ENCODE data around the gene DUSP7. TPM values are rescaled to one million over a fixed set of nuclear protein-coding genes. Genes with fewer than 3 reads are reported as not detected.

Gene DUSP7
- total RNA-seq, 2 donors from 2014 or later, result 9.1 to 34.0 TPM

DNA sequence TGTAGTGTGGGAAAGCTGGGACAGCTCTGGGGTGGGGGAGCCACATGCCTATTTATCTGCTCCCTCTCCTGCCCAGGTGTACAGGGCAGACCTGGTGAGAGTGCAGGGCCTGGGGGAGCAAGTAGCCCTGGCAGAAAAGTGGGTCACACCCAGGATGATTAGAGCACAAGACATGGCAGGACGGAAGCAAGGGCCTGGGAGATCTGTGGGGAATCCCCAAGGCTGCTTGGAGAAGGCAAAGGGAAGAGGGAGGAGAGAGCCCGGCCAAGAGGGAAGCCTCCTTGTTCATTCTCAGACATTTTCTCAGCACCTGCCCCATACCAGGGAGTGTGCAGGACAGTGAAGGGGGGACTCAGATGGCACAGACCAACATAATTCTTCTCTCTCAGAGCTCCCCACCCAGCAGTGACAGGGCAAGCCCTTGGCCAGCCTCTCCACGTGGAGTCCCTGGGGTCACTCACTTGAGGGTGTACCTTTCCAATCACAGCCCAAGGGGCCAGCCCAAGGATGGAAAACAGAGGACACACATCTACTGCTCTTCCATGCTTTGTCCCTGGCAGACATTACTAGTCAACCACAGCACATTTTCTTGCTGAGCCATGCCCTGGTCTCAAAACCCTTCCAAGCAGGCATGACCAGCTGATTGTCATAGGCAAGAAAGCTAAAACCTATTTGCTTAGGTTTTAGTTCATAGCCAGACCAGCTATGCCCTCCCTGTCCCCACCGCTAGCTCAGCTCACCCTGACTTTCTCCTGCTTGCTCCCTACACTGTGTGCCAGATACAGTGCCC is 4.9 kb upstream of the DUSP7 start:
- no peak for DNase-seq (ENCODE audit: low spot score)
- no peak overlapping the region for H3K4me3 ChIP-seq
- H3K4me1 ChIP-seq (replicated peaks), result peaks cover 3% of the 10 kb centered on the region
- H3K27me3 ChIP-seq (replicated peaks; ENCODE audit: insufficient read depth), result no peaks in the 10 kb centered on the region
- WGBS, result 80% methylated on average over 4 of the region's 4 CpGs
- no peak for TF ChIP-seq POLR2AphosphoS5 (IDR thresholded peaks at IDR 0.05)
- TF ChIP-seq, protein P1, sequence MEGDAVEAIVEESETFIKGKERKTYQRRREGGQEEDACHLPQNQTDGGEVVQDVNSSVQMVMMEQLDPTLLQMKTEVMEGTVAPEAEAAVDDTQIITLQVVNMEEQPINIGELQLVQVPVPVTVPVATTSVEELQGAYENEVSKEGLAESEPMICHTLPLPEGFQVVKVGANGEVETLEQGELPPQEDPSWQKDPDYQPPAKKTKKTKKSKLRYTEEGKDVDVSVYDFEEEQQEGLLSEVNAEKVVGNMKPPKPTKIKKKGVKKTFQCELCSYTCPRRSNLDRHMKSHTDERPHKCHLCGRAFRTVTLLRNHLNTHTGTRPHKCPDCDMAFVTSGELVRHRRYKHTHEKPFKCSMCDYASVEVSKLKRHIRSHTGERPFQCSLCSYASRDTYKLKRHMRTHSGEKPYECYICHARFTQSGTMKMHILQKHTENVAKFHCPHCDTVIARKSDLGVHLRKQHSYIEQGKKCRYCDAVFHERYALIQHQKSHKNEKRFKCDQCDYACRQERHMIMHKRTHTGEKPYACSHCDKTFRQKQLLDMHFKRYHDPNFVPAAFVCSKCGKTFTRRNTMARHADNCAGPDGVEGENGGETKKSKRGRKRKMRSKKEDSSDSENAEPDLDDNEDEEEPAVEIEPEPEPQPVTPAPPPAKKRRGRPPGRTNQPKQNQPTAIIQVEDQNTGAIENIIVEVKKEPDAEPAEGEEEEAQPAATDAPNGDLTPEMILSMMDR (IDR thresholded peaks at IDR 0.05), result no peak
- no peak for TF ChIP-seq POLR2A (IDR thresholded peaks at IDR 0.05)
- no peaks in the 10 kb centered on the region for H3K36me3 ChIP-seq
- H3K27ac ChIP-seq, result no peak overlapping the region
- intact Hi-C loops (cut with DNase I), result no loop called here
- H3K9me3 ChIP-seq, result no peaks in the 10 kb centered on the region

DNA sequence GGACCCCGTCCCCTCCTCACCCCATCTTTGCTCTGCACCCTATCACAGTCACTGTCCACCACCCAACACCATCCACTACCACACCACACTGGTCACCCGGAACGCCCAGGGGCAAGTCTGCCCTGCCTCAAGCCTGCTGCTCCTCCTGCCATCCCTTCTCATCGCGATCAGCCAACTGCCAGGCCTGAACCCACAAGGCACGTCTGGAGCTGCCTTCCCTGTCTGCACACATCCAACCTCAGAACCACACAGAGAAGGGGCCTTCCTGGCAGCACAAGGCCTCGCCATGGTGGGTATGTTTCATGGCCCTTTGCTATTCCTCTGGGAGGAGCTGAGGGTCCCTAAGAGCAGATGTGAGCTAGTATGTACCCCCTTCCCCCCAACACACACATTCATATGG is 3.4 kb upstream of the DUSP7 start:
- H3K9me3 ChIP-seq, result no peaks in the 10 kb centered on the region
- H3K4me3 ChIP-seq, result no peak overlapping the region
- H3K4me1 ChIP-seq (replicated peaks), result peaks cover 3% of the 10 kb centered on the region
- TF ChIP-seq, protein P1 (IDR thresholded peaks at IDR 0.05), result no peak
- TF ChIP-seq POLR2A (IDR thresholded peaks at IDR 0.05) (no peak), POLR2AphosphoS5 (IDR thresholded peaks at IDR 0.05) (no peak)
- H3K27me3 ChIP-seq (replicated peaks; ENCODE audit: insufficient read depth), result no peaks in the 10 kb centered on the region
- no peak for DNase-seq (ENCODE audit: low spot score)
- H3K27ac ChIP-seq, result no peak overlapping the region
- 57% methylated on average over 7 of the region's 7 CpGs for WGBS
- intact Hi-C loops (cut with DNase I), result loop anchor here (5.0 to 10.0 kb wide), 2 partner anchors 85 to 117 kb away; partner anchors contain the start of genes PARP3 and RRP9
- H3K36me3 ChIP-seq, result no peaks in the 10 kb centered on the region

DNA sequence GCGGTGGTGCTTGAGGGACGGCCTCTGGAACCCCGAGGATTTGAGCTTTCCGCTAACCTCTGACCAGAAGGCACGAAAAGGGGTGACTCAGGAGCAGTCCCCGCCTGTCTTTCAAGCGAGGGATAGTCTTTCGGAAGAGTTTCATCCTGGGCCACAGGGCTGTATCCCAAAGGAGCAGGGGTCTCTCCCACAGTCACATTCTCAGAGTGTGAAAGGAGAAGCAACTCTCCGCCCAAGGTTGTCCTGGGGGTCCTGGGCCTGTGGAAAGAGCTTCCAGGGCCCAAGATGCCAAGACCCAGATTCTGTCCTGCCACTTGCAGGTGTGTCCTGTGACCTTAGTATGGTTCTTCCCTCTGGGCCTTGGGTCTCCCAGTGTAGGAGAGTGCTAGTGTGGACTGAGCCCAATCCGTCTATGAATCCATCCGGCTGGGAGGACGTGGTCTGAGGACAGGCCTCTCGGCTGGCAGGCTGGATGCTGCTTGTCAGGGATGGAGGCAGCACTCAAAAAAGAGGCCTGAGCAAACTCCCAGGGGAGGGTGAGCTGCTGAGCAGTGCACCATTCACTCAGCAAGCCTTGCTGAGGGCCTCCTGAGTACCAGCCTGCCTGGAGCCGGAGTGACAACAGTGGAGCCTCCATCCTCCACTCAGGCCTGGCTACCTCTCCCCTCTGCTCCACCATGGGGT is 1.6 kb upstream of the DUSP7 start:
- DNase-seq (ENCODE audit: low spot score), result no peak
- intact Hi-C loops (cut with DNase I), result loop anchor here (5.0 to 10.0 kb wide), 2 partner anchors 87 to 116 kb away; partner anchors contain the start of genes PARP3 and RRP9
- H3K4me1 ChIP-seq (replicated peaks), result peaks cover 7% of the 10 kb centered on the region

DNA sequence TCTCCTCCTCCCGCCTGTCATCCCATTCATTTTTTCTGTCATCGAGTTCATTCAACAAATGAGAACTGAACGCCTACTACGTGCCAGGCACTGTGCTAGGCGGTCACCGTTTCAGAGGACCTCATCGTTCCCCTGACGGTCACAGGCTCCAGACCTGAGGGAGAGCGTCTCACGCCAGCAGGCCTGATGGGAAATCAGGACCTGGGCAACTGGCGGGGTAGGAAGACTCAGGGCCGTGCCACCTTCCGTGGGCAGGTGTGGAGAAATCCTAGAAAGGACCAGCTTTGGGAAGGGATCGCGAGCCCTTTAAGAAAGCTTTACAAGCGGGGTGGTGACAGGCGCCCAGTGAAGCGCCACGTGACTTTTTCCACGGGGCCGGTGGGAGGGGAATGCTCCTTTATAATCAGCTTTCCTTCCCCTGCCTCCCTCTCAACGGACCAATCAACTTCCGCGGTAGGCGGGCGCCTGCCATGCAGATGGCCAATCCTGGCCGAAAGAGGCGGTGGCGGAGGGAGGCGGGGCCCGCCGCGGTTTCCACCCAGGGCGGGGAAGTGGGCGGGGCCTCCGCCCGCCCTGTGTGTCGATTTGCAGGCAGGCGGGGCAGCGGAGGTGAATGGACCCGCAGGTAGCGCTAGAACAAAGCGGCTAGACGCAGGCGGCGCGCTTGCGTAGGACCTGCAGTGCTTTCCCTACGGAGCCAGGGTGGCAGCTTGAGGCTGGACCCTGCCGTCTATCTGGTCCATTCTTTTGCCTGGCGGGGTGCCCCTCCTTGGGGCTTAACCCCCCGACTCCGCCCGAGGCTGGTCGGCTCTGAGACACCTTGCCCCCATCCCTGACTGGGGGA is 819 bp upstream of the DUSP7 start:
- Histone ChIP-seq H3K36me3 (no peaks in the 10 kb centered on the region), H3K9me3 (no peaks in the 10 kb centered on the region), H3K27ac (peak overlapping the region; percentile 85 to 88), H3K27me3 (replicated peaks; ENCODE audit: insufficient read depth) (no peaks in the 10 kb centered on the region), H3K4me1 (replicated peaks) (peaks cover 7% of the 10 kb centered on the region), H3K4me3 (peak overlapping the region; percentile 47 to 55)
- TF ChIP-seq, protein P1 (IDR thresholded peaks at IDR 0.05), result peak in 1 of 4 experiments; percentile 40
- TF ChIP-seq POLR2AphosphoS5 (IDR thresholded peaks at IDR 0.05), result peak; percentile 96
- TF ChIP-seq POLR2A (IDR thresholded peaks at IDR 0.05), result peak; percentile 88
- WGBS, result under 1% methylated on average over 55 of the region's 55 CpGs
- intact Hi-C loops (cut with DNase I), result loop anchor here (5.0 to 10.0 kb wide), 2 partner anchors 88 to 115 kb away; partner anchors contain the start of genes PARP3 and RRP9
- peak; percentile 99 for DNase-seq (ENCODE audit: low spot score)

More for the DNA sequence above, 1.6 kb upstream of the DUSP7 start:
- WGBS, result 60% methylated on average over 13 of the region's 14 CpGs
- H3K36me3 ChIP-seq, result no peaks in the 10 kb centered on the region
- peak overlapping the region; percentile 73 to 88 for H3K27ac ChIP-seq
- H3K27me3 ChIP-seq (replicated peaks; ENCODE audit: insufficient read depth), result no peaks in the 10 kb centered on the region
- TF ChIP-seq, protein P1 (IDR thresholded peaks at IDR 0.05), result no peak
- TF ChIP-seq POLR2AphosphoS5 (IDR thresholded peaks at IDR 0.05), result no peak
- no peak for TF ChIP-seq POLR2A (IDR thresholded peaks at IDR 0.05)
- no peaks in the 10 kb centered on the region for H3K9me3 ChIP-seq
- peak overlapping the region; percentile 14 to 18 for H3K4me3 ChIP-seq
